Non-pigmented ciliary epithelial cell (primary cell): ENCODE results near the gene GNAS.
A peak's percentile ranks its signal among the peaks of the same experiment; 100 is the strongest.

ENCODE experiments used
- DNase-seq: peaks from one replicate; pipeline ENCODE4 v3.0.0-alpha.2; 2010; ENCODE audit warnings: low read depth

GNAS gene

DNA sequence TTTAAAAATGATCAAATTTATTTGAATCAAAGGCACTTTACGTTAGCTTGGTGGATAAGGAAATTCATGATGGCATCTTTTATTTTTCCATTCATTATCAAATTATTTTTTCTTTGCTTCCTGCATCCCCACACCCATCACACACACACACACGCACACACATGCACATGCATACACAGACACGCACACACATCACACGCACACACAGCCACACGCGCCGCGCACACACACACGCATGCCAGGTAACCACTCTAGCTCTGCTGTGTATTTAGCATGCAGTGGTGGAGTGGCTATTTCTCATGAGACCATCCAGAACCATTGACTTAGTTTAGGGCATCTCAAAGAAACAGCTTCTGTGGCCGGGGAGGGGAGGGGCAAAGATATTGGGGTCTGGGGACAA is 47.0 kb downstream of the GNAS start:
- DNase-seq, result no peak

GRCh38 chr20:58900397-58900796 is 47.9 kb downstream of the GNAS start:
- DNase-seq, result no peak

- no peak for DNase-seq
Observed at GRCh38 chr20:58901488-58902402, 49.2 kb downstream of the GNAS start.

GRCh38 chr20:58903614-58904013 is 51.1 kb downstream of the GNAS start:
- DNase-seq, result no peak

DNA sequence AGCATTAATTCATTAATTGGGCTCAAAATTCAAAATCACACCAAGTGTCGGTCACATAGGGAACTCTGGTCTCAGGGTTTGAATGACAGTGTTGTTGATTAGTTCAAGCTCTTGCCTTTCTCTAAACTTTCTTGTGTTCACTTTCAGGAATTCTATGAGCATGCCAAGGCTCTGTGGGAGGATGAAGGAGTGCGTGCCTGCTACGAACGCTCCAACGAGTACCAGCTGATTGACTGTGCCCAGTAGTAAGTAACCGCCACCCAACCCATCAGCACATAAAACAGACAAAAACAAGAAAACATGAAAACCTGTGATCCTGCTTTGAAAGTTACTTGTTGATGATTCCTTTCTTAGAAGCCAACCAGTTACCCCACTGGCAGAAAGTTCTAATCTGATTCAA is 52.7 kb downstream of the GNAS start:
- no peak for DNase-seq

DNA sequence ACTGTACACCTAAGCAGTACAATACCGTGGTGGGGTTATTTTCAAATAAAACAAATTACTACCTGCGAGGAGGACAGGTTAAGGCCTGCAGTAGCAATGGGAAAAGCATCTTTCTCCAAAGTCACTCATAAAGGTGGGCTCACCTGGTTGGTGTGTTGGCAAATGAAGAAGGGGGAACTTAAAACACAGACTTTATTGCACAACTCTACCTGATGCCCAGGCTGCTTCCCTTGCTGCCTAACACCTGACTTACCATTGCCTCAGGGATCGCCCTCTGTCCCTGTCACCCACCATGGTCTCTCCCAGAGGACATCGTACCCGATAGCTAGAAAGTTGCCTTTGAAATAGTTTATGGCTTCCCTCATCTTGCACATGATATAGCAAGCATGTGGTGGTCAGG is 53.6 kb downstream of the GNAS start:
- no peak for DNase-seq

DNA sequence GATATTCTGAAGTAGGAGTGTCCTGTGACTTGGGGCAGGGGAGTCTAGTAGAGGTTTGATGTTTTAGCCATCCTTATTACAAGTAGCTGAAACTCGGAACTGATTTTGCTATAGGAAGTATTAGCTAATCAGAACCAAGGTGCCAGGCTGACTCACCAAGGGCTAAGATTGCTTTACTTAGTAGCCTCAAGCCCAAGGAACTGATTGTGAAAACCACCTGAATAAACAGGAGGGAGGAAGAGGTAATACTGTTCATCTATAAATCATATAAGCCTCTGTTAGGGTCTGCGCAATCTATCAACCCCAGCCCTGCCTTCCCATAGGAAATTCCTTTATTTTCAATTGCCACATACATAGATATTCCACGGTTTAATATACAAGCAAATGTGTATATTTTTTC is 54.4 kb downstream of the GNAS start:
- DNase-seq, result no peak

GRCh38 chr20:58907320-58908137 is 55.0 kb downstream of the GNAS start:
- DNase-seq, result peak; percentile 98

DNA sequence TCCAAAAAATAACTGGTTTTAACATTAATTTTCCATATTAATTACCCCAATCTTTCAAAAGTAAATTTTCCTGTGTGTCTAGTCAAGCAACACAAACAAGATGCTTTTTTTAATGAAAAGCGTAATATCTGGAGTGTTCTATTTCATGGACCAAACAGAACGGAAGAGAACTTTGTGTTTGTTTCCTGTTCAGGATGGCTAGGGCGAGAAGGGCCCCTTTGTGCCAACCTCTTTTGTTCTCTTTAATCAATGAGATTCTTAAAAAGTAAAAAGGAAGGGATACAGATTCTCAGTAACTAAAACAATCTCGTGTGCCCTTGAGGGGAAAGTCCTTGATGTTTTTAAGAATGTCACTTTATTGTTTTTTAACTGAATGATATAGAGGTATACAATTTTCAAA is 55.7 kb downstream of the GNAS start:
- DNase-seq, result no peak

GRCh38 chr20:58908941-58909340 is 56.4 kb downstream of the GNAS start:
- no peak for DNase-seq

- DNase-seq, result no peak
Observed at GRCh38 chr20:58909585-58909984, 57.1 kb downstream of the GNAS start.

- no peak for DNase-seq
Observed at GRCh38 chr20:58910473-58910872, 58.0 kb downstream of the GNAS start.

- DNase-seq, result no peak
Observed at GRCh38 chr20:58911309-58911708, 58.8 kb downstream of the GNAS start.

- DNase-seq, result no peak
Observed at GRCh38 chr20:58911970-58912369, 59.5 kb downstream of the GNAS start.

GRCh38 chr20:58913079-58913478 is 60.6 kb downstream of the GNAS start:
- no peak for DNase-seq

- DNase-seq, result no peak
Observed at GRCh38 chr20:58918621-58919020, 66.1 kb downstream of the GNAS start.

DNA sequence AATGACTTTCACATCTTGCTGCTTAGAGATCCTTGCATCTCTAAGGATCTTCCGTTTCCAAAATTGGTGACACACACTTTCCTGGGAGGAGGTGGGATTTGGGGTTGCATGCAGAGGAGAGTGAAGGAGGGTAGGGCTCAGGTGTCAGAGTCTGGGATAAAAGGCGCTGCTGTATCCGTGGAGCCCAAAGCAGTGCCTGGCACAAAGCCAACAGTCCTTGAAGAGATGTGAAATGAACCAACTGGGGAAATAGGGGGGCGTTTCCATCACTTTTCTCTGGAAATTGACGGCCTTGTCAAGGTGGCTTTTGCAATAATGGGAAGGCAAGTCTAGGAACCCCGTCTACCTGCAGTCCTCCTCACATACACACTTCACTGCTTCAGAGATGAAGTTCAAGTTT is 69.0 kb downstream of the GNAS start:
- DNase-seq, result no peak

GRCh38 chr20:58922036-58922435 is 69.5 kb downstream of the GNAS start:
- DNase-seq, result no peak

GRCh38 chr20:58923117-58923712 is 70.7 kb downstream of the GNAS start:
- no peak for DNase-seq

GRCh38 chr20:58926802-58927489 is 74.4 kb downstream of the GNAS start:
- no peak for DNase-seq

DNA sequence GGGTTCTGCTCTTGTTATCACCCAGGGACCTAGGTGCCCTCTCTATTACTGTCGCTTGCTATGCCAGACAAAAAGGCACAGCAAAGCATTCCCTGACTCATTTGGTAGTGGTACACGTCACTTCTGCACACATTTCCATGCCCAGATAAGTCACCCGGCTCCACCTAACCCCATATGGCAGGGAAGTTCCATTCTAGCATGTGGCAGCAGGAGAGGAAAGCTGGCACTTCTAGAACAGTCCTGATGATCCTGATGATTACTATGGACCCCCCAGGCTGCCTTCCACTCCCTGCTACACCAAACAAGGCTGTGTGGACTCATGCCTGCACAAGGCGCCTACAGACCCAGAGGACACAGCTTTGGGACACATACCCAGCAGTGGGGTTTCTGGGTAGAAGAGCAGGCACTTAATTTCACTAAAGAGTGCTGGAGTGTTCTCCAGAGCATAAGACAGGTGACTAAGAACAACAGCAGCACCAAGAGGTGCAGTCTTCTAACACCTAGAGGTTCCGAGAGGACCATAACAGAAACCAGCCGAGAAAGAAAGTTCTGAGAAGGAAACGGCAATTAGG is 75.1 kb downstream of the GNAS start:
- no peak for DNase-seq

- DNase-seq, result no peak
Observed at GRCh38 chr20:58930496-58930895, 78.0 kb downstream of the GNAS start.
